Activated T-cell treated with anti-CD3 and anti-CD28 coated beads, Interleukin-2, amount 50 U/mL, for 4 hours (primary cell): Measurements from ENCODE around the gene TMEM129. TPM values are rescaled to one million over a fixed set of nuclear protein-coding genes. Genes with fewer than 3 reads are reported as not detected.

Experiments used
- ATAC-seq, 2 donors: fragments of 200-7000 bp; cut with Tn5 transposase; one replicate each; pipeline ENCODE4 v1.10.0; 2021
- DNase-seq: peaks from one replicate; pipeline ENCODE4 v3.0.0-alpha.2; 2020
- H3K27me3 Mint-ChIP-seq: one replicate; pipeline ENCODE4 v1.8.0; 2021; ENCODE audit warnings: low read depth, mixed read lengths
- H3K36me3 Mint-ChIP-seq: one replicate; pipeline ENCODE4 v1.8.0; 2022; ENCODE audit warnings: mixed read lengths; ENCODE audit not compliant: insufficient read depth
- H3K4me1 Mint-ChIP-seq: one replicate; pipeline ENCODE4 v1.8.0; 2021; ENCODE audit warnings: low read depth, mixed read lengths
- H3K4me3 Mint-ChIP-seq: one replicate; pipeline ENCODE4 v1.8.0; 2021; ENCODE audit warnings: mild to moderate bottlenecking, moderate library complexity, mixed read lengths
- H3K9me3 Mint-ChIP-seq: one replicate; pipeline ENCODE4 v1.8.0; 2021; ENCODE audit warnings: mixed read lengths
- total RNA-seq, 3 donors: library from RNA; stranded (reverse); gene quantifications; one replicate each; pipeline ENCODE4 v1.2.1, GENCODE V29; 2021

The TMEM129 gene
- total RNA-seq, 3 donors from 2014 or later, result 17.4 to 21.8 (median 17.6) TPM

- no peak overlapping the region for H3K4me3 Mint-ChIP-seq
- H3K4me1 Mint-ChIP-seq, result peaks cover 4% of the 10 kb centered on the region
- H3K9me3 Mint-ChIP-seq, result no peaks in the 10 kb centered on the region
- no peaks in the 10 kb centered on the region for H3K27me3 Mint-ChIP-seq
- H3K36me3 Mint-ChIP-seq, result peaks cover 32% of the 10 kb centered on the region
- ATAC-seq (no peak), DNase-seq (no peak)
Observed at GRCh38 chr4:1690698-1691097, 30.4 kb downstream of the TMEM129 start.

GRCh38 chr4:1686440-1687036 lies 34.6 kb downstream of the TMEM129 start:
- Mint-ChIP-seq H3K36me3 (peaks cover 6% of the 10 kb centered on the region), H3K4me1 (peaks cover 11% of the 10 kb centered on the region), H3K4me3 (no peak overlapping the region), H3K27me3 (no peaks in the 10 kb centered on the region), H3K9me3 (no peaks in the 10 kb centered on the region)
- no peak for ATAC-seq
- no peak for DNase-seq

- Mint-ChIP-seq H3K36me3 (peaks cover 2% of the 10 kb centered on the region), H3K9me3 (no peaks in the 10 kb centered on the region), H3K4me3 (peak overlapping the region; percentile 13), H3K27me3 (no peaks in the 10 kb centered on the region), H3K4me1 (peaks cover 11% of the 10 kb centered on the region)
- DNase-seq, result no peak
- no peak for ATAC-seq
Observed at GRCh38 chr4:1685235-1686150, 35.6 kb downstream of the TMEM129 start.

GRCh38 chr4:1684506-1685234 lies 36.5 kb downstream of the TMEM129 start:
- Mint-ChIP-seq H3K36me3 (no peaks in the 10 kb centered on the region), H3K27me3 (no peaks in the 10 kb centered on the region), H3K4me1 (peaks cover 11% of the 10 kb centered on the region), H3K9me3 (no peaks in the 10 kb centered on the region), H3K4me3 (peak overlapping the region; percentile 49)
- peak in 1 of 2 donors; percentile 21 for ATAC-seq
- DNase-seq, result peak; percentile 95

- ATAC-seq (peak; percentile 94 to 97), DNase-seq (peak; percentile 23)
- Mint-ChIP-seq H3K4me3 (peak within 1 kb of the TSS; percentile 79), H3K9me3 (no peaks in the 10 kb centered on the region), H3K27me3 (no peaks in the 10 kb centered on the region), H3K4me1 (peaks cover 11% of the 10 kb centered on the region), H3K36me3 (no peaks in the 10 kb centered on the region)
Observed at GRCh38 chr4:1683736-1684505, 37.2 kb downstream of the TMEM129 start, which contains the start of gene FAM53A. Gene FAM53A (minus strand): TSS chr4:1684313. CDS start chr4:1668741, 15,572 bp downstream.

GRCh38 chr4:1683261-1683735 lies 37.8 kb downstream of the TMEM129 start:
- Mint-ChIP-seq H3K4me3 (peak overlapping the region; percentile 79), H3K27me3 (no peaks in the 10 kb centered on the region), H3K9me3 (no peaks in the 10 kb centered on the region), H3K36me3 (no peaks in the 10 kb centered on the region), H3K4me1 (peaks cover 11% of the 10 kb centered on the region)
- no peak for ATAC-seq
- DNase-seq, result no peak

GRCh38 chr4:1682860-1683259 lies 38.3 kb downstream of the TMEM129 start:
- ATAC-seq (no peak), DNase-seq (no peak)
- Mint-ChIP-seq H3K27me3 (no peaks in the 10 kb centered on the region), H3K9me3 (no peaks in the 10 kb centered on the region), H3K4me3 (peak overlapping the region; percentile 79), H3K36me3 (no peaks in the 10 kb centered on the region), H3K4me1 (peaks cover 11% of the 10 kb centered on the region)

GRCh38 chr4:1678244-1678643 lies 42.9 kb downstream of the TMEM129 start:
- Mint-ChIP-seq H3K36me3 (no peaks in the 10 kb centered on the region), H3K27me3 (no peaks in the 10 kb centered on the region), H3K9me3 (no peaks in the 10 kb centered on the region), H3K4me3 (no peak overlapping the region), H3K4me1 (peaks cover 8% of the 10 kb centered on the region)
- ATAC-seq (no peak), DNase-seq (no peak)

GRCh38 chr4:1676605-1677525 lies 44.3 kb downstream of the TMEM129 start:
- no peaks in the 10 kb centered on the region for H3K27me3 Mint-ChIP-seq
- H3K9me3 Mint-ChIP-seq, result no peaks in the 10 kb centered on the region
- no peak for ATAC-seq
- H3K36me3 Mint-ChIP-seq, result peaks cover 2% of the 10 kb centered on the region
- H3K4me3 Mint-ChIP-seq, result no peak overlapping the region
- no peaks in the 10 kb centered on the region for H3K4me1 Mint-ChIP-seq
- DNase-seq, result no peak

GRCh38 chr4:1675802-1676137 lies 45.4 kb downstream of the TMEM129 start:
- H3K27me3 Mint-ChIP-seq, result no peaks in the 10 kb centered on the region
- ATAC-seq (no peak), DNase-seq (no peak)
- no peaks in the 10 kb centered on the region for H3K9me3 Mint-ChIP-seq
- H3K4me1 Mint-ChIP-seq, result no peaks in the 10 kb centered on the region
- no peak overlapping the region for H3K4me3 Mint-ChIP-seq
- peaks cover 2% of the 10 kb centered on the region for H3K36me3 Mint-ChIP-seq

GRCh38 chr4:1675136-1675801 lies 45.9 kb downstream of the TMEM129 start:
- Mint-ChIP-seq H3K36me3 (peaks cover 2% of the 10 kb centered on the region), H3K4me3 (no peak overlapping the region), H3K9me3 (no peaks in the 10 kb centered on the region), H3K27me3 (no peaks in the 10 kb centered on the region), H3K4me1 (no peaks in the 10 kb centered on the region)
- ATAC-seq, result no peak
- no peak for DNase-seq

- Mint-ChIP-seq H3K27me3 (no peaks in the 10 kb centered on the region), H3K4me1 (no peaks in the 10 kb centered on the region), H3K4me3 (no peak overlapping the region), H3K36me3 (peaks cover 2% of the 10 kb centered on the region), H3K9me3 (no peaks in the 10 kb centered on the region)
- ATAC-seq (no peak), DNase-seq (no peak)
Observed at GRCh38 chr4:1674682-1675081, 46.4 kb downstream of the TMEM129 start.

- ATAC-seq, result no peak
- Mint-ChIP-seq H3K36me3 (peaks cover 2% of the 10 kb centered on the region), H3K27me3 (no peaks in the 10 kb centered on the region), H3K9me3 (no peaks in the 10 kb centered on the region), H3K4me1 (no peaks in the 10 kb centered on the region), H3K4me3 (no peak overlapping the region)
- no peak for DNase-seq
Observed at GRCh38 chr4:1673671-1674070, 47.5 kb downstream of the TMEM129 start.
